Calu3 (cell line): ENCODE results near the gene CACNA1G. TPM values are rescaled to one million over a fixed set of nuclear protein-coding genes. Genes with fewer than 3 reads are reported as not detected.

Experiments used
- Bru-seq: library from RNA; stranded (reverse); fragments of 400-500 nt; gene quantifications from one replicate; lab custom pipeline; 2021; lab: Mats Ljungman, UMichigan
- BruChase-seq, 2 experiments: library from RNA; stranded (reverse); fragments of 400-500 nt; gene quantifications; one replicate each; lab custom pipeline; 2021; lab: Mats Ljungman, UMichigan
- BruUV-seq: library from RNA; stranded (reverse); fragments of 400-500 nt; replicated peaks from 2 replicates; lab custom pipeline; 2021; lab: Mats Ljungman, UMichigan
- CTCF ChIA-PET: fragments of 300-600 bp; sonication (Branson Sonifier 250); formaldehyde crosslinking; loops from one replicate; lab custom pipeline; 2022; ENCODE audit warnings: antibody characterized with exemption; lab: Charles Lee
- DNase-seq: peaks from one replicate; pipeline ENCODE4 v3.0.0; 2022
- H3K27ac Mint-ChIP-seq: one replicate; pipeline ENCODE4 v1.8.0; 2022; ENCODE audit warnings: mixed read lengths; ENCODE audit not compliant: unreplicated experiment
- H3K27me3 Mint-ChIP-seq: one replicate; pipeline ENCODE4 v1.8.0; 2022; ENCODE audit warnings: mixed read lengths; ENCODE audit not compliant: unreplicated experiment
- H3K36me3 Mint-ChIP-seq: one replicate; pipeline ENCODE4 v1.8.0; 2022; ENCODE audit warnings: mild to moderate bottlenecking, moderate library complexity, mixed read lengths; ENCODE audit not compliant: insufficient read depth, unreplicated experiment
- H3K4me1 Mint-ChIP-seq: one replicate; pipeline ENCODE4 v1.8.0; 2022; ENCODE audit warnings: mild to moderate bottlenecking, low read depth, mixed read lengths; ENCODE audit not compliant: unreplicated experiment
- H3K4me3 Mint-ChIP-seq: one replicate; pipeline ENCODE4 v1.8.0; 2022; ENCODE audit warnings: mild to moderate bottlenecking, low read depth, moderate library complexity, mixed read lengths; ENCODE audit not compliant: unreplicated experiment
- H3K9me3 Mint-ChIP-seq: one replicate; pipeline ENCODE4 v1.8.0; 2022; ENCODE audit warnings: low read depth, mixed read lengths; ENCODE audit not compliant: unreplicated experiment
- intact Hi-C: fragments of 100-400 bp; cut with micrococcal nuclease; formaldehyde crosslinking; loops from one replicate; pipeline ENCODE4 v1.10.0; 2022; ENCODE audit not compliant: unreplicated experiment
- long read RNA-seq: library from polyadenylated mRNA; stranded (forward); transcript quantifications from one replicate; pipeline ENCODE4 v2.0.0, GENCODE V29; 2022
- total RNA-seq: library from RNA; stranded (reverse); gene quantifications from 2 replicates; pipeline ENCODE4 v1.2.3, GENCODE V29; 2022
- TF ChIP-seq, protein P1 (sequence below): fragments of 200-600 bp; IDR thresholded peaks from one replicate; pipeline ENCODE4 v1.8.0; 2022; ENCODE audit warnings: antibody characterized with exemption; ENCODE audit not compliant: unreplicated experiment

Gene CACNA1G
- total RNA-seq, result not detected in 2 replicates
- Bru-seq, nascent RNA, result percentile 2 among the genes with signal in this experiment
- BruChase-seq, experiment 1, labeled RNA remaining after a 6-hour chase, result percentile 7 among the genes with signal in this experiment
- percentile 3 among the genes with signal in this experiment for BruChase-seq, experiment 2, labeled RNA remaining after a 2-hour chase
- long read RNA-seq, result 0 reads

DNA sequence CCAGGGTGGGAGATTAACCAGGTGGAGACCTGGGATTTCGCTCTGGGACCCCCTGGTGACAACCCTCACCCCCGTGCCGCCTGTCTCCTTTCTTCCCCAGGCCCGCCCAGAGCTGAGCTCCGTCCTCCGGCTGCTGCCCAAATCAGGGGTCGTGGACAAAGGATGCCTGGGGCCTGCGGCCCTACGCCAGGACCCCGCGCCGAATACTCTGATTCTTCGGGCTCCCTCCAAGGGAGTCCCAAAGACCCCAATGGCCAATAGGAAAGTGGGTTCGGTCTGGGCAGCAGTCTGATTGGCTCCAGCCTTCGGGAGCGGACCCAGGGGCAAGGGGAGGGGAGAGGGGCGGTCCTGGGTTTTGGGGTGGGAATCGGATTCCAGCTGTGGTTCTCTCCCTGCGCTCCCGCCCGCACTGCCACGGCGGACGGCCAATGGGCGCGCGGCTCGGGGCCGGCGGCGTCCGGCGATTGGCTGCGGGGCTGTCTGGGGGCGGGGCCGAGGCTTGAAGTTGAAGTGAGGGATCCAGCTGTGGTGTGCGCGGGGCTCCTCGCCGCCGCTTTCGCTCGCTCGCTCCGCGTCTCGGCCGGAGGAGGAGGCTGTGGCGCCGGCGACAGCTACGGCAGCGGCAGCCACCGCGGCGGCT is at the start of gene CACNA1G:
TSS of gene CACNA1G (plus strand) at position 531 of the 640 bp plus-strand sequence. CDS start 745 bp downstream, outside the sequence.
- DNase-seq, result peak; percentile 96
- Mint-ChIP-seq H3K27me3 (peaks cover 79% of the 10 kb centered on the region), H3K36me3 (peaks cover 5% of the 10 kb centered on the region), H3K4me1 (peaks cover 12% of the 10 kb centered on the region), H3K9me3 (no peaks in the 10 kb centered on the region), H3K4me3 (peak within 1 kb of the TSS; percentile 61), H3K27ac (no peak within 1 kb of the TSS)
- BruUV-seq, result no TSS peak
- CTCF ChIA-PET, result interaction anchor here (0.6 to 2.9 kb wide), 6 partner anchors 9 to 133 kb away, joined by 3 to 8 read pairs (median 4); partner anchors contain the start of gene SPATA20
- intact Hi-C loops, result no loop called here
- TF ChIP-seq, protein P1, sequence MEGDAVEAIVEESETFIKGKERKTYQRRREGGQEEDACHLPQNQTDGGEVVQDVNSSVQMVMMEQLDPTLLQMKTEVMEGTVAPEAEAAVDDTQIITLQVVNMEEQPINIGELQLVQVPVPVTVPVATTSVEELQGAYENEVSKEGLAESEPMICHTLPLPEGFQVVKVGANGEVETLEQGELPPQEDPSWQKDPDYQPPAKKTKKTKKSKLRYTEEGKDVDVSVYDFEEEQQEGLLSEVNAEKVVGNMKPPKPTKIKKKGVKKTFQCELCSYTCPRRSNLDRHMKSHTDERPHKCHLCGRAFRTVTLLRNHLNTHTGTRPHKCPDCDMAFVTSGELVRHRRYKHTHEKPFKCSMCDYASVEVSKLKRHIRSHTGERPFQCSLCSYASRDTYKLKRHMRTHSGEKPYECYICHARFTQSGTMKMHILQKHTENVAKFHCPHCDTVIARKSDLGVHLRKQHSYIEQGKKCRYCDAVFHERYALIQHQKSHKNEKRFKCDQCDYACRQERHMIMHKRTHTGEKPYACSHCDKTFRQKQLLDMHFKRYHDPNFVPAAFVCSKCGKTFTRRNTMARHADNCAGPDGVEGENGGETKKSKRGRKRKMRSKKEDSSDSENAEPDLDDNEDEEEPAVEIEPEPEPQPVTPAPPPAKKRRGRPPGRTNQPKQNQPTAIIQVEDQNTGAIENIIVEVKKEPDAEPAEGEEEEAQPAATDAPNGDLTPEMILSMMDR, result no peak

DNA sequence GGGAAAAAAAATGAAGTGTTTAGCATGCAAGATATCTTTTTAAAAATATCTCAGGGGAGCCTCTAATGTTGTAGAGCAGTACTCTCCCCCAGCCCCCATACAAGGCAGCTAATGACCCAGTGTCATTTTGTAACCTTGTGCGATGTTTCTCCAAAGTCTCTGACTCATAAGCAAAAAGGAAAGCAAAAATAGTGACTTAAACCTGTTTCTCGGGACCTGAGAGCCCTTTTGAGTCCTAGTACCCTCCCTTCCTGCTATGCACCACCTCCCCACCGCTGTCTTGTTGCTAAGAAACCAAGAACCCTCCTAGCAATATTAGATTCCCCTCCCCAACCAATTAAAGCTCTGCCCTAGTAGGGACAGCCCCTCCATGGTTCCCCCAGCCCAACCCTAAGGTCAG is 49.5 kb upstream of the CACNA1G start:
- Mint-ChIP-seq H3K4me1 (peaks cover 28% of the 10 kb centered on the region), H3K36me3 (peaks cover 9% of the 10 kb centered on the region), H3K27me3 (no peaks in the 10 kb centered on the region), H3K4me3 (no peak overlapping the region), H3K27ac (peak overlapping the region; percentile 32), H3K9me3 (no peaks in the 10 kb centered on the region)
- peak; percentile 48 for DNase-seq
- CTCF ChIA-PET, result interaction anchor here (1.4 kb wide), 1 partner anchor 10 kb away, joined by 4 read pairs; no protein-coding TSS in a partner anchor
- intact Hi-C loops, result no loop called here
- no TSS peak for BruUV-seq
- TF ChIP-seq, protein P1, result no peak

DNA sequence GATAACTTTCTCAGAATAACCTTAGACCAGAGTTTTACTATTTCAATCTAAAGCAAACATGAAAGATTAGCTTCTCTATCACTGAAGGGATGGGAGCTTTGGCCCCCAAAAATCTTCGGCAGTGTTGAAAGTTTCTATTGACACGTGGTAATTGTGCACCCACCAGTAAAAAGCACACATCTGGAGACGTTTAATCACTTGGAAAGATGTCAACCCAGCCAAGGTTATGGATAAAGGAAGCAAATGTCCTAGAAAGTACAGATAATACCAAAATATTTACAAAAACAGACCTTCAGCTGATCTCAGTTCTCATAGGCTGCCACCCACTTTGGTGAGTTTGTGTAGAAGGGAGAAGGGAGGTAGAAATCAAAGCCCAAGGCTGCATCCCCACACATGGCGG is 47.0 kb upstream of the CACNA1G start:
- CTCF ChIA-PET, result interaction anchor here (0.6 to 0.7 kb wide), 2 partner anchors 151 to 331 kb away, joined by 3 read pairs; no protein-coding TSS in a partner anchor
- H3K9me3 Mint-ChIP-seq, result no peaks in the 10 kb centered on the region
- H3K4me3 Mint-ChIP-seq, result no peak overlapping the region
- peaks cover 5% of the 10 kb centered on the region for H3K36me3 Mint-ChIP-seq
- no peak overlapping the region for H3K27ac Mint-ChIP-seq
- peaks cover 19% of the 10 kb centered on the region for H3K27me3 Mint-ChIP-seq
- peaks cover 26% of the 10 kb centered on the region for H3K4me1 Mint-ChIP-seq
- BruUV-seq, result no TSS peak
- TF ChIP-seq, protein P1, result no peak
- no peak for DNase-seq
- intact Hi-C loops, result no loop called here

DNA sequence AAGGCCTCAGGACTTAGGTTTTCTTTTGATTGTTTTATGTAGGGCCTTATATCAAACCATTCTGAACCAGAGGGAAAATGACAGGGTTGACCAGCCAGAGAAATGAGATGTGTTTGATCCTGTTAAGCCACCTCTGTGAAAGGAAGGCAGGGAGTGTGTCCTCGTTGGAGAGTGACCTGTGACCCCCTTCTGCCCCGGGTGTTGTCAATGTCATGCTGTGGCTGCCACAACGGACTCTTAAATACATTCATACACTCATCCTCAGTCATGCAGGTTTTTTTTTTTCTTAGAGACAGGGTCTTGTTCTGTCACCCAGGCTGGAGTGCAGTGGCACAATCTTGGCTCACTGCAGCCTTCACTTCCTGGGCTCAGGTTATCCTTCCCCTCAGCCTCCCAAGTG is 46.1 kb upstream of the CACNA1G start:
- BruUV-seq, result no TSS peak
- CTCF ChIA-PET, result no interaction called here

More for the DNA sequence above, 46.1 kb upstream of the CACNA1G start:
- Mint-ChIP-seq H3K27ac (no peak overlapping the region), H3K36me3 (peaks cover 4% of the 10 kb centered on the region), H3K9me3 (no peaks in the 10 kb centered on the region), H3K4me1 (peaks cover 18% of the 10 kb centered on the region), H3K4me3 (no peak overlapping the region), H3K27me3 (peaks cover 25% of the 10 kb centered on the region)
- DNase-seq, result no peak
- TF ChIP-seq, protein P1, result no peak
- intact Hi-C loops, result no loop called here
